K562 (cell line): ENCODE data around the gene C11orf65. TPM values are rescaled to one million over a fixed set of nuclear protein-coding genes. Genes with fewer than 3 reads are reported as not detected.

Experiments
- BRCA1 ChIP-seq, 2 experiments: fragments of 450-650 bp in 1 of 2; sonication (generic) in 1 of 2; formaldehyde crosslinking in 1 of 2; IDR thresholded peaks; 2 replicates each; pipeline versions ENCODE4 v1.5.0 to v1.6.1; 2017 to 2020; ENCODE audit warnings: mild to moderate bottlenecking in 1 of 2, missing genetic modification reagents in 1 of 2
- GTF2A2 ChIP-seq: IDR thresholded peaks from 2 replicates; pipeline ENCODE4 v1.6.1; 2016; ENCODE audit warnings: mild to moderate bottlenecking, missing genetic modification characterization, missing compliant biosample characterization
- ZNF407 ChIP-seq: fragments of 450-650 bp; IDR thresholded peaks from 2 replicates; pipeline ENCODE4 v1.6.1; 2016; ENCODE audit warnings: low read depth
- ZNF609 ChIP-seq: sonication (generic); formaldehyde crosslinking; IDR thresholded peaks from 2 replicates; pipeline ENCODE4 v1.8.1; 2023; ENCODE audit warnings: missing genetic modification reagents, mild to moderate bottlenecking, borderline replicate concordance
- polyA plus RNA-seq, 8 experiments: library from polyadenylated mRNA; depleted of rRNA in 4 of 8; stranded (reverse) in 5 of 8; unstranded in 3 of 8; fragments of >200 nt; fragmentation: Nextera tagmentation in 2 of 8; fragmentation: Illumina TruSeq in 1 of 8; extraction: Ambion mirVana in 2 of 8; extraction: Trizol in 1 of 8; gene quantifications; 2 replicates each; pipeline versions ENCODE4 v1.2.1 to v1.2.3, GENCODE V29; 2011 to 2014; ENCODE audit warnings: inconsistent platforms in 1 of 8, missing spikeins in 1 of 8
- total RNA-seq, 7 experiments: library from RNA; depleted of rRNA in 6 of 7; stranded (reverse); fragments of >200 nt in 6 of 7; fragmentation: Illumina TruSeq in 2 of 7; extraction: Trizol in 2 of 7; gene quantifications; 2 replicates each; pipeline versions ENCODE4 v1.2.1 to v1.2.3, GENCODE V29; 2011 to 2021; ENCODE audit warnings: low replicate concordance in 1 of 7

Gene C11orf65
- total and polyA plus RNA-seq, 9 of the 15 experiments (the other 6 are each of a cell fraction or from before 2014, with no cell fraction given): 1.0 to 2.1 (median 1.2) TPM

- TF ChIP-seq ZNF407 (no peak), BRCA1 (IDR thresholded peaks at IDR 0.05) (no peak), BRCA1 (CRISPR knock-in tag; IDR thresholded peaks at IDR 0.05) (no peak), ZNF609 (no peak), GTF2A2 (tag) (no peak)
Observed at GRCh38 chr11:108405706-108406105, 61.6 kb downstream of the C11orf65 start (continued).
